ENCODE data around the gene C2orf76. TPM values are rescaled to one million over a fixed set of nuclear protein-coding genes. Genes with fewer than 3 reads are reported as not detected.

C2orf76 gene
- total and polyA plus RNA-seq, 2 experiments from 2014 or later = 5.8 to 21.6 TPM

GRCh38 chr2:119259296-119259860 is 107.3 kb downstream of the C2orf76 start:
- H3K27ac ChIP-seq (ENCODE audit: low read depth) = peak overlapping the region; percentile 63; the same call in 1 of the 2 replicates
- ATAC-seq = peak; percentile 36
- no peak for TF ChIP-seq ZNF462 (CRISPR knock-in tag; IDR thresholded peaks at IDR 0.05)
- no peak for TF ChIP-seq STAT1 (IDR thresholded peaks at IDR 0.05; ENCODE audit: unreplicated experiment)
- TF ChIP-seq ZNF114 (CRISPR knock-in tag; IDR thresholded peaks at IDR 0.05) = no peak
- TF ChIP-seq CREB1 (CRISPR knock-in tag; IDR thresholded peaks at IDR 0.05; ENCODE audit: low read depth) = no peak
- no peak for TF ChIP-seq POLR2AphosphoS5 (IDR thresholded peaks at IDR 0.05; ENCODE audit: low read depth)
- no peak for TF ChIP-seq NANOG (IDR thresholded peaks at IDR 0.05; ENCODE audit: borderline replicate concordance)
- no peak for TF ChIP-seq CTCF (conservative IDR thresholded peaks at IDR 0.05; ENCODE audit: low read depth in 2 of 2)
- TF ChIP-seq REST (IDR thresholded peaks at IDR 0.05; ENCODE audit: unreplicated experiment) = no peak
- TF ChIP-seq ETS1 (IDR thresholded peaks at IDR 0.05) = no peak
- TF ChIP-seq JUNB (IDR thresholded peaks at IDR 0.05; ENCODE audit: unreplicated experiment) = no peak
- no peak for TF ChIP-seq EZH2phosphoT487 (IDR thresholded peaks at IDR 0.05; ENCODE audit: unreplicated experiment)
- no peak for TF ChIP-seq ZNF331 (CRISPR knock-in tag; IDR thresholded peaks at IDR 0.05; ENCODE audit: low read depth)
- no peak for TF ChIP-seq EZH2 (IDR thresholded peaks at IDR 0.05; ENCODE audit: low read depth, unreplicated experiment)
- no peak overlapping the region for H2AFZ ChIP-seq
- Mint-ChIP-seq H3K27me3 (ENCODE audit: insufficient read depth, low read depth, poor library complexity) (peaks cover 8% of the 10 kb centered on the region), H3K9me3 (no peaks in the 10 kb centered on the region), H3K36me3 (ENCODE audit: low read depth) (peaks cover 29% of the 10 kb centered on the region), H3K27ac (peak overlapping the region; percentile 58; the same call in 1 of the 2 replicates), H3K4me1 (peaks cover 56% of the 10 kb centered on the region), H3K4me3 (no peak overlapping the region)
- no peak overlapping the region for H3K4me3 ChIP-seq
- H4K20me1 ChIP-seq (replicated peaks; ENCODE audit: insufficient read depth) = no peaks in the 10 kb centered on the region
- peaks cover 43% of the 10 kb centered on the region for H3K4me1 ChIP-seq (ENCODE audit: insufficient read depth)
- no peaks in the 10 kb centered on the region for H3K79me2 ChIP-seq (replicated peaks; ENCODE audit: insufficient read depth)
- H3K4me2 ChIP-seq = 0 out of 2 replicates have a peak overlapping the region, but pooled peaks have one; percentile 55
- H3K27me3 ChIP-seq (ENCODE audit: insufficient read depth) = no peaks in the 10 kb centered on the region
- H3F3A ChIP-seq (replicated peaks; ENCODE audit: low read depth) = peaks cover 6% of the 10 kb centered on the region; the same call in 1 of the 2 replicates
- peak; percentile 34 for DNase-seq (ENCODE audit: low spot score)
- H3K36me3 ChIP-seq (ENCODE audit: insufficient read depth) = no peaks in the 10 kb centered on the region; the same call in 1 of the 2 replicates
- no peaks in the 10 kb centered on the region for H3K9me2 ChIP-seq (ENCODE audit: insufficient read depth)

Data from GM23338 (cell line).